GM06990 (cell line): ENCODE results near the gene FAM229A.

Experiments
- DNase-seq: peaks from one replicate; pipeline ENCODE4 v3.0.0-alpha.2; 2011; ENCODE audit not compliant: insufficient read length; ENCODE audit errors: extremely low read depth
- H3K27me3 ChIP-seq: replicated peaks from 2 replicates; pipeline ENCODE4 v1.6.0; 2011; ENCODE audit warnings: low read length; ENCODE audit not compliant: control insufficient read depth, insufficient read depth
- H3K36me3 ChIP-seq: 2 replicates; pipeline ENCODE4 v1.5.1; 2011; ENCODE audit warnings: low read length; ENCODE audit not compliant: control insufficient read depth, insufficient read depth
- H3K4me3 ChIP-seq: replicated peaks from 2 replicates; pipeline ENCODE4 v1.5.1; 2011; ENCODE audit warnings: low read depth, mild to moderate bottlenecking, control low read depth, low read length
- CTCF ChIP-seq: IDR thresholded peaks from 2 replicates; pipeline ENCODE4 v1.5.1; 2011; ENCODE audit warnings: low read length, control low read depth, mild to moderate bottlenecking, inconsistent platforms; ENCODE audit not compliant: insufficient read depth, poor library complexity, severe bottlenecking

The FAM229A gene

GRCh38 chr1:32386676-32387392, 24.5 kb upstream of the FAM229A start:
- no peak for TF ChIP-seq CTCF
- no peak for DNase-seq
- H3K27me3 ChIP-seq = no peaks in the 10 kb centered on the region
- H3K36me3 ChIP-seq = peaks cover 10% of the 10 kb centered on the region
- no peak overlapping the region for H3K4me3 ChIP-seq

- no peaks in the 10 kb centered on the region for H3K27me3 ChIP-seq
- TF ChIP-seq CTCF = no peak
- DNase-seq = no peak
- H3K4me3 ChIP-seq = no peak overlapping the region
- H3K36me3 ChIP-seq = peaks cover 35% of the 10 kb centered on the region
Measured at GRCh38 chr1:32380057-32380456, 17.8 kb upstream of the FAM229A start.

GRCh38 chr1:32377541-32378220, 15.4 kb upstream of the FAM229A start:
- Histone ChIP-seq H3K36me3 (peaks cover 33% of the 10 kb centered on the region), H3K4me3 (no peak overlapping the region), H3K27me3 (no peaks in the 10 kb centered on the region)
- no peak for TF ChIP-seq CTCF
- DNase-seq = no peak

GRCh38 chr1:32376199-32376598, 13.9 kb upstream of the FAM229A start:
- H3K27me3 ChIP-seq = no peaks in the 10 kb centered on the region
- TF ChIP-seq CTCF = no peak
- H3K36me3 ChIP-seq = peaks cover 31% of the 10 kb centered on the region
- no peak overlapping the region for H3K4me3 ChIP-seq
- DNase-seq = no peak

- no peaks in the 10 kb centered on the region for H3K27me3 ChIP-seq
- TF ChIP-seq CTCF = no peak
- H3K4me3 ChIP-seq = no peak overlapping the region
- no peak for DNase-seq
- peaks cover 31% of the 10 kb centered on the region for H3K36me3 ChIP-seq
Measured at GRCh38 chr1:32373996-32374592, 11.8 kb upstream of the FAM229A start.
